Panc1 (cell line): ENCODE results near the gene FAM53B. TPM values are rescaled to one million over a fixed set of nuclear protein-coding genes. Genes with fewer than 3 reads are reported as not detected.

Source experiments
- ATAC-seq: fragments of 200-7000 bp; cut with Tn5 transposase; 2 replicates; pipeline ENCODE4 v1.9.1; 2020; ENCODE audit warnings: mild to moderate bottlenecking, moderate library complexity
- BruUV-seq: library from RNA; stranded (reverse); fragments of 400-500 nt; replicated peaks from 2 replicates; lab custom pipeline; 2021; lab: Mats Ljungman, UMichigan
- CTCF ChIA-PET: fragments of 300-600 bp; sonication (Branson Sonifier 250); formaldehyde crosslinking; loops from one replicate; lab custom pipeline; 2022; ENCODE audit warnings: antibody characterized with exemption; lab: Charles Lee
- POLR2A ChIA-PET: fragments of 300-600 bp; sonication (Branson Sonifier 250); formaldehyde crosslinking; loops from one replicate; lab custom pipeline; 2022; ENCODE audit warnings: antibody characterized with exemption; lab: Charles Lee
- DNase-seq: peaks from one replicate; pipeline ENCODE4 v3.0.0-alpha.2; 2010; ENCODE audit warnings: low read depth, low spot score
- H3K27ac ChIP-seq: 2 replicates; pipeline ENCODE4 v1.5.1; 2011; ENCODE audit warnings: mild to moderate bottlenecking, low read length, inconsistent platforms
- H3K27me3 ChIP-seq: fragments of 200-500 bp; sonication (Bioruptor generic); 2 replicates; pipeline ENCODE4 v1.6.0; 2014; ENCODE audit warnings: low read length, inconsistent platforms; ENCODE audit not compliant: control insufficient read depth, insufficient read depth
- H3K36me3 ChIP-seq: fragments of 200-500 bp; sonication (Bioruptor generic); 2 replicates; pipeline ENCODE4 v1.5.1; 2014; ENCODE audit warnings: inconsistent platforms, mild to moderate bottlenecking, low read length, moderate library complexity; ENCODE audit not compliant: control insufficient read depth, insufficient read depth
- H3K4me1 ChIP-seq: 2 replicates; pipeline ENCODE4 v1.5.1; 2011; ENCODE audit warnings: inconsistent platforms, mild to moderate bottlenecking, low read length, moderate library complexity; ENCODE audit not compliant: control insufficient read depth, insufficient read depth
- H3K4me3 ChIP-seq, 2 experiments: 2 replicates each; pipeline ENCODE4 v1.5.1; 2011 to 2012; ENCODE audit warnings: low read depth in 2 of 2, low read length in 2 of 2, mild to moderate bottlenecking in 2 of 2, inconsistent platforms in 1 of 2, moderate library complexity in 1 of 2
- H3K9me3 ChIP-seq: fragments of 200-500 bp; sonication (Bioruptor generic); 2 replicates; pipeline ENCODE4 v1.5.1; 2014; ENCODE audit warnings: low read depth, mild to moderate bottlenecking, inconsistent platforms, low read length, moderate library complexity; ENCODE audit not compliant: control insufficient read depth, insufficient read depth
- POLR2AphosphoS5 ChIP-seq: IDR thresholded peaks from 2 replicates; pipeline ENCODE4 v1.6.1; 2012; ENCODE audit warnings: mild to moderate bottlenecking, low read depth, low read length, moderate library complexity
- SIN3A ChIP-seq: IDR thresholded peaks from 2 replicates; pipeline ENCODE4 v1.6.1; 2012; ENCODE audit warnings: low read depth, mild to moderate bottlenecking, low read length, moderate library complexity, borderline replicate concordance; ENCODE audit not compliant: insufficient read depth
- TCF7L2 ChIP-seq: IDR thresholded peaks from 2 replicates; pipeline ENCODE4 v1.6.1; 2011; ENCODE audit warnings: mild to moderate bottlenecking, low read depth, low read length, inconsistent platforms
- in situ Hi-C: cut with HindIII; loops from 2 replicates; pipeline ENCODE4 v1.10.0; 2016; ENCODE audit warnings: low sequenced_read_pairs, low pct_unique_long_range_greater_than_20kb
- intact Hi-C: fragments of 100-400 bp; cut with micrococcal nuclease; formaldehyde crosslinking; loops from one replicate; pipeline ENCODE4 v1.10.0; 2022; ENCODE audit not compliant: unreplicated experiment
- total RNA-seq: library from RNA; stranded (reverse); gene quantifications from one replicate; pipeline ENCODE4 v1.2.1, GENCODE V29; 2021; ENCODE audit not compliant: unreplicated experiment
- TF ChIP-seq, protein P1 (sequence below), 2 experiments: IDR thresholded peaks; 2 replicates each; pipeline ENCODE4 v1.6.1; 2011 to 2012; ENCODE audit warnings: low read depth in 2 of 2, control low read depth in 1 of 2, low read length in 1 of 2, mild to moderate bottlenecking in 1 of 2, moderate library complexity in 1 of 2; ENCODE audit not compliant: insufficient read depth in 1 of 2
- TF ChIP-seq, protein P2 (sequence below): fragments of 450-650 bp; IDR thresholded peaks from 2 replicates; pipeline ENCODE4 v1.5.1; 2017; ENCODE audit warnings: mild to moderate bottlenecking

The FAM53B gene
- total RNA-seq, 1 experiment from 2014 or later = 42.5 TPM

DNA sequence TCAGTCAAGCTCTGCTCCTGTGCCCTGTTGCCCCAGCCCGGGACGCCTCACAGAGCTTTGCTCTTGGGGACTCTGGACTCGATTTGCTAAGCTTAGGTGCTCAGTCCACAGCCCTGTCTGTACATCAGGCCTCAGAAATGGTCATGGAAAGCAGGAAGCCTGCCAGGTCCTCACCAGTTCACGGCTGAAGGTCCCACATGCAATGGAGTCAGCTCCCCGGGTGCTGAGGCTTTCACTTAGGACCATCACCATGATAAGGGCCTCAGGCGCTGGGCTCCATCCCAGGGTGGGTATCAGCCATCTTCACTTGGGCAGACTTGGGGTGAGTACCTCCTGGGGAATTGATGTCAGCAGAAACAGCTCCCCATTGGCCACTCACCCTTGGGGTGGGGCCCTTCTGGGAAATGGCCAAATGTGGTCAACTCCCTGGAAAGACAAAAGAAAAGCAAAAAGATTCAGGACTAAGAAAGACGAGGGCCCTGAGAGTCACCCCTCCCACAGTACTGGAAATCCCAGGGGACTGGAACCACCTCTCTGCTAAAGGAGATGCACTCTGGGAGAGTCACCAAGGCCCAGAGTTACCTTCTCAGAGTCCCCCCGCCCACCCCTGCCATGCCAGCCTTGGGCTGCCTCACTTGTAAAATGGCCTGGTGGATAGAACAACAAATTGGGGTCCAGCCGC is 37.6 kb downstream of the FAM53B start:
- intact Hi-C loops = no loop called here
- Histone ChIP-seq H3K36me3 (no peaks in the 10 kb centered on the region), H3K4me1 (peaks cover 13% of the 10 kb centered on the region), H3K27me3 (no peaks in the 10 kb centered on the region), H3K9me3 (no peaks in the 10 kb centered on the region), H3K4me3 (no peak overlapping the region), H3K27ac (no peak overlapping the region)
- in situ Hi-C loops = no loop called here
- DNase-seq (no peak), ATAC-seq (no peak)
- no TSS peak for BruUV-seq
- ChIA-PET CTCF (interaction anchor here (1.2 kb wide), 1 partner anchor 35 kb away, joined by 5 read pairs; no protein-coding TSS in a partner anchor), POLR2A (no interaction called here)
- TF ChIP-seq, protein P1, sequence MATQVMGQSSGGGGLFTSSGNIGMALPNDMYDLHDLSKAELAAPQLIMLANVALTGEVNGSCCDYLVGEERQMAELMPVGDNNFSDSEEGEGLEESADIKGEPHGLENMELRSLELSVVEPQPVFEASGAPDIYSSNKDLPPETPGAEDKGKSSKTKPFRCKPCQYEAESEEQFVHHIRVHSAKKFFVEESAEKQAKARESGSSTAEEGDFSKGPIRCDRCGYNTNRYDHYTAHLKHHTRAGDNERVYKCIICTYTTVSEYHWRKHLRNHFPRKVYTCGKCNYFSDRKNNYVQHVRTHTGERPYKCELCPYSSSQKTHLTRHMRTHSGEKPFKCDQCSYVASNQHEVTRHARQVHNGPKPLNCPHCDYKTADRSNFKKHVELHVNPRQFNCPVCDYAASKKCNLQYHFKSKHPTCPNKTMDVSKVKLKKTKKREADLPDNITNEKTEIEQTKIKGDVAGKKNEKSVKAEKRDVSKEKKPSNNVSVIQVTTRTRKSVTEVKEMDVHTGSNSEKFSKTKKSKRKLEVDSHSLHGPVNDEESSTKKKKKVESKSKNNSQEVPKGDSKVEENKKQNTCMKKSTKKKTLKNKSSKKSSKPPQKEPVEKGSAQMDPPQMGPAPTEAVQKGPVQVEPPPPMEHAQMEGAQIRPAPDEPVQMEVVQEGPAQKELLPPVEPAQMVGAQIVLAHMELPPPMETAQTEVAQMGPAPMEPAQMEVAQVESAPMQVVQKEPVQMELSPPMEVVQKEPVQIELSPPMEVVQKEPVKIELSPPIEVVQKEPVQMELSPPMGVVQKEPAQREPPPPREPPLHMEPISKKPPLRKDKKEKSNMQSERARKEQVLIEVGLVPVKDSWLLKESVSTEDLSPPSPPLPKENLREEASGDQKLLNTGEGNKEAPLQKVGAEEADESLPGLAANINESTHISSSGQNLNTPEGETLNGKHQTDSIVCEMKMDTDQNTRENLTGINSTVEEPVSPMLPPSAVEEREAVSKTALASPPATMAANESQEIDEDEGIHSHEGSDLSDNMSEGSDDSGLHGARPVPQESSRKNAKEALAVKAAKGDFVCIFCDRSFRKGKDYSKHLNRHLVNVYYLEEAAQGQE (IDR thresholded peaks at IDR 0.05; ENCODE audit: insufficient read depth in 1 of 2, low read depth in 2 of 2, low read length in 1 of 2) = no peak
- TF ChIP-seq SIN3A (no peak), POLR2AphosphoS5 (no peak), TCF7L2 (no peak)
- TF ChIP-seq, protein P2, sequence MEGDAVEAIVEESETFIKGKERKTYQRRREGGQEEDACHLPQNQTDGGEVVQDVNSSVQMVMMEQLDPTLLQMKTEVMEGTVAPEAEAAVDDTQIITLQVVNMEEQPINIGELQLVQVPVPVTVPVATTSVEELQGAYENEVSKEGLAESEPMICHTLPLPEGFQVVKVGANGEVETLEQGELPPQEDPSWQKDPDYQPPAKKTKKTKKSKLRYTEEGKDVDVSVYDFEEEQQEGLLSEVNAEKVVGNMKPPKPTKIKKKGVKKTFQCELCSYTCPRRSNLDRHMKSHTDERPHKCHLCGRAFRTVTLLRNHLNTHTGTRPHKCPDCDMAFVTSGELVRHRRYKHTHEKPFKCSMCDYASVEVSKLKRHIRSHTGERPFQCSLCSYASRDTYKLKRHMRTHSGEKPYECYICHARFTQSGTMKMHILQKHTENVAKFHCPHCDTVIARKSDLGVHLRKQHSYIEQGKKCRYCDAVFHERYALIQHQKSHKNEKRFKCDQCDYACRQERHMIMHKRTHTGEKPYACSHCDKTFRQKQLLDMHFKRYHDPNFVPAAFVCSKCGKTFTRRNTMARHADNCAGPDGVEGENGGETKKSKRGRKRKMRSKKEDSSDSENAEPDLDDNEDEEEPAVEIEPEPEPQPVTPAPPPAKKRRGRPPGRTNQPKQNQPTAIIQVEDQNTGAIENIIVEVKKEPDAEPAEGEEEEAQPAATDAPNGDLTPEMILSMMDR = no peak

DNA sequence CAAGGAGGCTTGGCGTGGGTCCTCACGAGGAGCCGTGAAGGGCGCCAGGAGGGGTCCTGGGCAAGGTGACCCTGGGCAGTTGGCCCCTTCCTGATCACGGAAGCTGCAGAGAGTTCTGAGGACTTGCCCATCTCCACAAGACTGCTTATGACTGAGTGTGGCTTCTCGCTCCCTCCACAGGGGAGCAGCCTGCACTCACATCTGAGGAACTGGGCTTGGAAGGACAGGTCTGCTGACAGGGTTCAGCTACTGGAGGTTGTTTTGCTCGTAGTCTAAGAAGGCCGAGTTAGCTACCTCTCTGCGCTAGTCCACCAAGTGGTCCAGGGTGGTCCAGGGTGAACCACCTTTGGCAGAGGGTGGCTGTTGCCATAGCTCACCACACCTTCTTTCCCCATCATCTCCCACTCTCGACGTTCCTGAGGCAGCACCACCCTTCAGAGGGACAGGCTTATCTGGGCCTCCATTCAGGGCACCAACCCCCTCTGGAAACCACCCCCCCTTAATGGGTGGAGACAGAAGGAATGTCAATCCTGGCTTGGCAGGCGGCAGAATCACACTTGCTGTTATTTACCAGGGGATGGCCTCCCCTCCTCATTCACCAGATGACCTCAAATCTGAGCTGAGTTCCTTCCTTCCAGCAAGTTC is 38.2 kb downstream of the FAM53B start:
- H3K27me3 ChIP-seq = no peaks in the 10 kb centered on the region
- no peak for DNase-seq
- intact Hi-C loops (no loop called here), in situ Hi-C loops (no loop called here)
- ChIA-PET POLR2A (no interaction called here), CTCF (interaction anchor here (1.2 kb wide), 1 partner anchor 36 kb away, joined by 5 read pairs; no protein-coding TSS in a partner anchor)
- peak; percentile 47 for ATAC-seq
- no peaks in the 10 kb centered on the region for H3K36me3 ChIP-seq
- H3K4me3 ChIP-seq = no peak overlapping the region
- peaks cover 13% of the 10 kb centered on the region for H3K4me1 ChIP-seq
- no peak for TF ChIP-seq TCF7L2
- TF ChIP-seq, protein P2 = no peak
- TF ChIP-seq SIN3A = no peak
- no peaks in the 10 kb centered on the region for H3K9me3 ChIP-seq
- BruUV-seq = no TSS peak
- H3K27ac ChIP-seq = no peak overlapping the region
